Upper lobe of right lung (tissue), 1 donor: ENCODE data around the gene GDF7. TPM values are rescaled to one million over a fixed set of nuclear protein-coding genes. Genes with fewer than 3 reads are reported as not detected.
"Not testable (repeated sequence)": the region's sequence is repeated elsewhere in the genome, so short reads cannot be mapped to it uniquely, and the experiment has no call there.

Experiments
- ATAC-seq: fragments of 200-7000 bp; cut with Tn5 transposase; one replicate; pipeline ENCODE4 v1.9.1; 2020; ENCODE audit warnings: mild to moderate bottlenecking, moderate library complexity
- DNase-seq: peaks from one replicate; pipeline ENCODE4 v3.0.0-alpha.2; 2020
- H3K27ac ChIP-seq: fragments of 200-600 bp; one replicate; pipeline ENCODE4 v1.8.0; 2022
- H3K27me3 ChIP-seq: fragments of 200-600 bp; one replicate; pipeline ENCODE4 v1.8.0; 2022; ENCODE audit warnings: mild to moderate bottlenecking
- H3K36me3 ChIP-seq: fragments of 200-600 bp; one replicate; pipeline ENCODE4 v1.8.0; 2022
- H3K4me1 ChIP-seq: fragments of 200-600 bp; one replicate; pipeline ENCODE4 v1.8.0; 2022
- H3K4me3 ChIP-seq: fragments of 200-600 bp; one replicate; pipeline ENCODE4 v1.8.0; 2022; ENCODE audit warnings: mild to moderate bottlenecking
- H3K9me3 ChIP-seq: fragments of 200-600 bp; one replicate; pipeline ENCODE4 v1.8.0; 2022
- intact Hi-C: fragments of 100-400 bp; cut with DNase I; formaldehyde crosslinking; loops from one replicate; pipeline ENCODE4 v1.11.0; 2022
- total RNA-seq: library from RNA; stranded (reverse); fragmentation: NEBNext Ultra II Directional; extraction: Animal tissue kit (Norgen Biotek cat#: 25700); gene quantifications from one replicate; pipeline ENCODE4 v1.2.1, GENCODE V29; 2021
- TF ChIP-seq, protein P1 (sequence below): fragments of 200-600 bp; IDR thresholded peaks from one replicate; pipeline ENCODE4 v1.8.0; 2022; ENCODE audit warnings: antibody characterized with exemption
- donor health status: DM: no; HTN: yes; CAD: no; lungs with severe emphysema.

Gene GDF7
- total RNA-seq, 1 donor from 2014 or later: 0.72 TPM

DNA sequence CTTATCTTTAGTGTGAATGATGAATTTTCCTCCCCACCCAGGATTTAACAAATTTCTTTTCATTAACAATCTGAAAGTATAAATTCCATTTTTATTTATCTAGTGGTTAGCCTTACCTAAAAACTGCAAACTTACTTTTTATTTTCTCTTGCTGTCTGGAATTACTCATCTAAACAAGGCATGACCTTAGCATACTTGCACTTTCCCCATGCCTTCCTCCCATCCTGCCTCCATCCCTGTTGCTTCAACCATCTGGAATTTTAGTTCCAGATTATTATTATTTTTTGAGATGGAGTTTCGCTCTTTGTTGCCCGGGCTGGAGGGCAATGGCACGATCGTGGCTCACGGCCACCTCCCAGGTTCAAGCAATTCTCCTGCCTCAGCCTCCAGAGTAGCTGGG is 35.6 kb downstream of the GDF7 start:
- Histone ChIP-seq H3K27ac (no peak overlapping the region), H3K4me1 (peaks cover 9% of the 10 kb centered on the region), H3K9me3 (no peaks in the 10 kb centered on the region), H3K27me3 (no peaks in the 10 kb centered on the region), H3K36me3 (peaks cover 5% of the 10 kb centered on the region), H3K4me3 (no peak overlapping the region)
- intact Hi-C loops: no loop called here
- no peak for ATAC-seq
- TF ChIP-seq, protein P1, sequence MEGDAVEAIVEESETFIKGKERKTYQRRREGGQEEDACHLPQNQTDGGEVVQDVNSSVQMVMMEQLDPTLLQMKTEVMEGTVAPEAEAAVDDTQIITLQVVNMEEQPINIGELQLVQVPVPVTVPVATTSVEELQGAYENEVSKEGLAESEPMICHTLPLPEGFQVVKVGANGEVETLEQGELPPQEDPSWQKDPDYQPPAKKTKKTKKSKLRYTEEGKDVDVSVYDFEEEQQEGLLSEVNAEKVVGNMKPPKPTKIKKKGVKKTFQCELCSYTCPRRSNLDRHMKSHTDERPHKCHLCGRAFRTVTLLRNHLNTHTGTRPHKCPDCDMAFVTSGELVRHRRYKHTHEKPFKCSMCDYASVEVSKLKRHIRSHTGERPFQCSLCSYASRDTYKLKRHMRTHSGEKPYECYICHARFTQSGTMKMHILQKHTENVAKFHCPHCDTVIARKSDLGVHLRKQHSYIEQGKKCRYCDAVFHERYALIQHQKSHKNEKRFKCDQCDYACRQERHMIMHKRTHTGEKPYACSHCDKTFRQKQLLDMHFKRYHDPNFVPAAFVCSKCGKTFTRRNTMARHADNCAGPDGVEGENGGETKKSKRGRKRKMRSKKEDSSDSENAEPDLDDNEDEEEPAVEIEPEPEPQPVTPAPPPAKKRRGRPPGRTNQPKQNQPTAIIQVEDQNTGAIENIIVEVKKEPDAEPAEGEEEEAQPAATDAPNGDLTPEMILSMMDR: no peak
- no peak for DNase-seq

DNA sequence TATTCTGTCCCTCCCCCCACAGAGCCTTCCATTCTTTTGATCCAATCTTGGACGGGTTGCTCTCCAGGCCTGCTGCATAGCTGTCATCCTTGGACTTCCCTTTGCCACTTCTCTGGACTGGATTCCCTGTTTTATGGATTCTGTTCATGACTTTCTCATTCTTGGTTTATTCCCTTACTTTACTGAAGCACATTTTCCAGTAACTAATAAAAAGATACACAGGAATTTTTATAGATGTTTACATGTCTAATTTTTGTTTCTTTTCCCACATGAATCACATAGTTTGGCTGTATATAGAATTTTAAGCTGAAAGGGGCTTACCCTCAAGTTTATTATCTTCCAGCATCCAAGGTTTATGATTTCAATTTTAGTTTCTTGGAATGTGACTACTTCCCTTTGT is 37.9 kb downstream of the GDF7 start:
- TF ChIP-seq, protein P1: no peak
- Histone ChIP-seq H3K27ac (no peak overlapping the region), H3K27me3 (no peaks in the 10 kb centered on the region), H3K9me3 (no peaks in the 10 kb centered on the region), H3K4me1 (peaks cover 3% of the 10 kb centered on the region), H3K36me3 (peaks cover 5% of the 10 kb centered on the region), H3K4me3 (no peak overlapping the region)
- ATAC-seq (no peak), DNase-seq (no peak)
- intact Hi-C loops: no loop called here

DNA sequence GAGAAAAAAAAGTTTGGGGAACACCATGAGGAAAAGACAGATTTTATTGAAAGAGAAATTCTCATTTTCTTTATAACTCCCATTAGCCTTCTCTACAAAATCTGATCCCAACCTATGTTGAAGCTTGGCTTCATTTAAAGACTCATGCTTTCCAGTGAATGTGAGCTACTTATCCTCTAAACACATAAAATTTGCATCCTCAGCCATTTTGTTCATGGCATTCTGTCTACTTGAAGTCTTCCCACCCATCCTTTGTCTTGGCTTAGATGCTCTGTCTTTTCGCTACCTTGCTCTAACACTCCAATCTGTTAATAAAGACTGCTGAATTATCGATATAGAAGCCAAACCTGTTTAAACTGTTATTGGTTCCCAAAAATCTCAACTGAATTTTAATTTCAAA is 39.3 kb downstream of the GDF7 start:
- H3K36me3 ChIP-seq: no peaks in the 10 kb centered on the region
- ATAC-seq (no peak), DNase-seq (no peak)
- no peak overlapping the region for H3K4me3 ChIP-seq
- no peaks in the 10 kb centered on the region for H3K27me3 ChIP-seq
- H3K4me1 ChIP-seq: no peaks in the 10 kb centered on the region
- TF ChIP-seq, protein P1: no peak
- H3K27ac ChIP-seq: no peak overlapping the region
- intact Hi-C loops: no loop called here
- no peaks in the 10 kb centered on the region for H3K9me3 ChIP-seq

DNA sequence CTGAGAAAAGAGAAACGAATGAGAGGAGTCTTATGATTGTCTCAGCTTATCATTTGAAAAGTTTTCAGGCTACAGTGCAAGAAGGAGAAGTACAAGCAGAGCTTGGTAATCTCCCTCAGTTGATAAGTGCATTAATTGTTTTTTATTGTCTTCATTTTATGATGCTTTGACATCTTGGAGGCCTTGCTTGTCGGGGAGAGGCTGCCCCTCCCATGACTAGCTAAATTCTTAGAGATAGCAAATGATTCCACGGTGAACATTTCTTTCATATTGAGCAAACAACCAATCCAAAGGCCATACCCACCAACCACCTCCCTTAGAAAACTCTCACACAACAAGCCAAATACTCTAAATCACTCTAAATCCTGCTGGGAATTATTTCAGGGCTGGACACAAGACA is 39.8 kb downstream of the GDF7 start:
- no peaks in the 10 kb centered on the region for H3K9me3 ChIP-seq
- TF ChIP-seq, protein P1: no peak
- H3K4me1 ChIP-seq: no peaks in the 10 kb centered on the region
- no peaks in the 10 kb centered on the region for H3K27me3 ChIP-seq
- intact Hi-C loops: no loop called here
- DNase-seq: no peak
- no peak overlapping the region for H3K4me3 ChIP-seq
- ATAC-seq: no peak
- H3K36me3 ChIP-seq: no peaks in the 10 kb centered on the region
- H3K27ac ChIP-seq: no peak overlapping the region

DNA sequence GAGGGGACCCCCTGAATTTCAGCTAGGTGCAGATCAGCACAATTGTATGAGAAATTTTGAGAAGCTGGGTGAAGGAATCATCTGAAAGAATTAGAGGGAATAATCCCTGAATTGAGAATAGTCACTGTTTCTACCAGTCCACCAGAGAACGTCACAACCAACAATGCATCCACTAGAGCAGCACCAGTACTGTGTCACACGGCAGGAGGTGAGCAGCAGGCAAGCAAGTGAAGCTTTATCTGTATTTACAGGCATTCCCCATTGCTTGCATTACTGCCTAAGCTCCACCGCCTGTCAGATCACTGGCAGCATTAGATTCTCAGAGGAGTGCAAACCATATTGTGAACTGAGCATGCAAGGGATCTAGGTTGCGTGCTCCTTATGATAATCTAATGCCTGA is 40.7 kb downstream of the GDF7 start:
- intact Hi-C loops: no loop called here
- ATAC-seq (no peak), DNase-seq (no peak)
- TF ChIP-seq, protein P1: no peak
- H3K36me3 ChIP-seq: no peaks in the 10 kb centered on the region
- H3K27me3 ChIP-seq: no peaks in the 10 kb centered on the region
- no peaks in the 10 kb centered on the region for H3K9me3 ChIP-seq
- no peak overlapping the region for H3K4me3 ChIP-seq
- H3K4me1 ChIP-seq: no peaks in the 10 kb centered on the region
- no peak overlapping the region for H3K27ac ChIP-seq

DNA sequence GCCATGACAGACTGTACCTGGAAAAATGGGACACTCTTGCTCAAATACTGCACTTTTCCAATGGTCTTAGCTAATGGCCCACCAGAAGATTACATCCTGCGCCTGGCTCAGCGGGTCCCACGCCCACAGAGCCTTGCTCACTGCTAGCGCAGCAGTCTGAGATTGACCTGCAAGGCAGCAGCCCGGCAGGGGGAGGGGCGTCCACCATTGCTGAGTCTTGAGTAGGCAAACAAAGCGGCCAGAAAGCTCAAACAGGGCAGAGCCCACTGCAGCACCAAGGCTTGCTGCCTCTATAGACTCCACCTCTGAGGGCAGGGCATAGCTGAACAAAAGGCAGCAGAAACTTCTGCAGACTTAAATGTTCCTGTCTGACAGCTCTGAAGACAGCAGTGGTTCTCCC is 44.7 kb downstream of the GDF7 start:
- H3K4me1 ChIP-seq, intact Hi-C loops, DNase-seq, ATAC-seq, H3K4me3 ChIP-seq, H3K36me3 ChIP-seq, H3K27ac ChIP-seq, H3K9me3 ChIP-seq, H3K27me3 ChIP-seq: not testable (repeated sequence)

DNA sequence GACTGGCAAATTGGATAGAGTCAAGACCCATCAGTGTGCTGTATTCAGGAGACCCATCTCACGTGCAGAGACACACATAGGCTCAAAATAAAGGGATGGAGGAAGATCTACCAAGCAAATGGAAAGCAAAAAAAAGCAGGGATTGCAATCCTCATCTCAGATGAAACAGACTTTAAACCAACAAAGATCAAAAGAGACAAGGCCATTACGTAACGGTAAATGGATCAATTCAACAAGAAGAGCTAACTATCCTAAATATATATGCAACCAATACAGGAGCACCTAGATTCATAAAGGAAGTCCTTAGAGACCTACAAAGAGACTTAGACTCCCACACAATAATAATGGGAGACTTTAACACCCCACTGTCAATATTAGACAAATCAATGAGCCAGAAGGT is 46.6 kb downstream of the GDF7 start:
- H3K9me3 ChIP-seq, ATAC-seq, intact Hi-C loops, H3K36me3 ChIP-seq, H3K4me3 ChIP-seq, H3K27ac ChIP-seq, H3K27me3 ChIP-seq, H3K4me1 ChIP-seq, DNase-seq: not testable (repeated sequence)

DNA sequence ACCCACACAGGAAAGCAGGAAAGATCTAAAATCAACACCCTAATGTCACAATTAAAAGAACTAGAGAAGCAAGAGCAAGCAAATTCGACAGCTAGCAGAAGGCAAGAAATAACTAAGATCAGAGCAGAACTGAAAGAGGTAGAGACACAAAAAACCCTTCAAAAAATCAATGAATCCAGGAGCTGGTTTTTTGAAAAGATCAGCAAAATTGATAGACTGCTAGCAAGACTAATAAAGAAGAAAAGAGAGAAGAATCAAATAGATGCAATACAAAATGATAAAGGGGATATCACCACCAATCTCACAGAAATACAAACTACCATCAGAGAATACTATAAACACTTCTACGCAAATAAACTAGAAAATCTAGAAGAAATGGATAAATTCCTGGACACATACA is 47.5 kb downstream of the GDF7 start:
- H3K27me3 ChIP-seq, H3K36me3 ChIP-seq, ATAC-seq, intact Hi-C loops, H3K4me3 ChIP-seq, H3K9me3 ChIP-seq, DNase-seq, H3K4me1 ChIP-seq, H3K27ac ChIP-seq: not testable (repeated sequence)

DNA sequence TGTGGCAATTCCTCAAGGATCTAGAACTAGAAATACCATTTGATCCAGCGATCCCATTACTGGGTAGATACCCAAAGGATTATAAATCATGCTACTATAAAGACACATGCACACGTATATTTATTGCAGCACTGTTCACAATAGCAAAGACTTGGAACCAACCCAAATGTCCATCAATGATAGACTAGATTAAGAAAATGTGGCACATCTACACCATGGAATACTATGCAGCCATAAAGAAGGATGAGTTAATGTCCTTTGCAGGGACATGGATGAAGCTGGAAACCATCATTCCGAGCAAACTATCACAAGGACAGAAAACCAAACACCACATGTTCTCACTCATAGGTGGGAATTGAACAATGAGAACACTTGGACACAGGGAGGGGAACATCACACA is 49.2 kb downstream of the GDF7 start:
- intact Hi-C loops, H3K27ac ChIP-seq, DNase-seq, H3K27me3 ChIP-seq, H3K36me3 ChIP-seq, H3K9me3 ChIP-seq, H3K4me3 ChIP-seq, ATAC-seq, H3K4me1 ChIP-seq: not testable (repeated sequence)
